NB4 (cell line): ENCODE data around the gene BORCS6.

ENCODE experiments used
- CTCF ChIP-seq: IDR thresholded peaks from one replicate; pipeline ENCODE4 v1.5.1; 2012; ENCODE audit warnings: low read depth, low read length
- POLR2A ChIP-seq: IDR thresholded peaks from 2 replicates; pipeline ENCODE4 v1.6.1; 2011; ENCODE audit warnings: mild to moderate bottlenecking; ENCODE audit not compliant: insufficient read length; ENCODE audit errors: extremely low read depth

DNA sequence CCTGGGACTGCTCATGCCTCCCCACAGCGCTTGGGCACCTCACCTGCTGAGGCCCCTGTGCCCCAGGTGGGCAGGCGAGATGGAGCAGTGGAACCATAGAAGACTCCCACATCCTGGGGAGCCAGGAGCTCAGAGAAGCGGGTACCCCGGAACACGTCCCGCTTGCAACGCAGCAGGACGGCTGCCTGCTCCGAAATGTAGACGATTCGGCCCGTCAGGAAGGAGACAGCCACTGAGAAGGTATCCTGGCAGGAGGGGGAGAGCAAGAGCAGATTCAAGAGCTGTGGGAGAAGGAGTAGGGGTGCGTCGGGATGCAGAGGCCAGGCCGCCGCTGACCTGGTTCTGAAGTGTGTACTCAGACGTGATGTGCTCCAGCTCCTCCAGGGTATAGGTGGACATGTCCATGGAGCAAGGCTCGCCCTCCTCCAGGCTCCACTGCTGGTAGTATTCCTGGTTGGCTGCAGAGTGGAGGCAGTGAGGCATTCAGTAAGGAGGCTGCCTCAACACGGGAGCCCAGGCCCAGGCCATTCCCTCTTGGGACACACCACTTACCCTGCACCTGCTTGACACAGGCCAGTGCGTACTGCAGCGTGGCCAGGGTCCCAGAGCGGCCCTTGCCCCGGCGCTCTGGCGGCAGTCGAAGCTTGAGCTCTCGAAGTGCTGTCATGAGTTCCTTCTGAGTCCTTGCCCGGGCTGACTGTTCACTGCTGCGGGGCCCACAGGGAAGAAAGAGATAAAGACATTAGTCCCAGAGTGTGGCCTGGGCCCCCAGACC lies 40.4 kb downstream of the BORCS6 start:
- TF ChIP-seq CTCF, result no peak
- no peak for TF ChIP-seq POLR2A
